ENCODE results near the gene COX19. TPM values are rescaled to one million over a fixed set of nuclear protein-coding genes. Genes with fewer than 3 reads are reported as not detected.

The COX19 gene
- polyA plus RNA-seq, 1 donor from 2014 or later, result 16.0 TPM

DNA sequence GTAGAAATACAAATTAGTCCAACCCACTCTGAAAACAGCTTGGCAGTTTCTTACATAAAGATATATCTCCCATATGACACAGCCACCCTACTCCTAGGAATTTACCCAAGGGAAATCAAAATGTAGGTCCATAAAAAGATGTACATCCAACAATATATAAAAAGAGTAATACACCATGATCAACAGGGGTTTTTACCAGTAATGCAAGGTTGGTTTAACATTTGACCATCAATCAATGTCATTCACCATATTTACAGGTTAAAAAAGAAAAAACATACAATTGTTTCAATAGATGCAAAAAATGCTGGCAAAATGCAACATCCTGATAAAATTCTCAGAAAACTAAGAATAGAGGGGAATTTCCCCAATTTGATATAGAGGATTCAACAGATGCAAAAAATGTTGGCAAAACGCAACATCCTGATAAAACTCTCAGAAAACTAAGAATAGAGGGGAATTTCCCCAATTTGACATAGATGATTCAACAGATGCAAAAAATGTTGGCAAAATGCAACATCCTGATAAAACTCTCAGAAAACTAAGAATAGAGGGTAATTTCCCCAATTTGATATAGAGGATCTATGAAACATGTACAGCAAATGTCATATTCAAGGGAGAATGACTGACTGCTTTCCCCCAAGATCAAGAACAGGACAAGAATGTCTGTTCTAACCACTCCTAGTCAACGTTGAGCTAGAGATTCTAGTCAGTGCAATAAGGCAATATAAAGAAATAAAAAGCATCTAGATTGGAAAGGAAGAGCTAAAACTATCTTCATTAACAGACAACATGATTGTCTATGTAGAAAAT, 34.5 kb downstream of the COX19 start:
- Histone ChIP-seq H3K36me3 (ENCODE audit: insufficient read depth, low read length) (no peaks in the 10 kb centered on the region), H3K9me3 (ENCODE audit: low read length) (no peaks in the 10 kb centered on the region), H3K27ac (ENCODE audit: low read length) (no peak overlapping the region), H3K27me3 (ENCODE audit: insufficient read depth, low read depth, low read length) (no peaks in the 10 kb centered on the region), H3K9me2 (ENCODE audit: insufficient read depth, low read length) (no peaks in the 10 kb centered on the region), H4K20me1 (ENCODE audit: insufficient read depth) (no peaks in the 10 kb centered on the region), H2AFZ (ENCODE audit: low read depth, low read length) (no peak overlapping the region), H3K9ac (ENCODE audit: low read length) (no peak overlapping the region), H3F3A (ENCODE audit: insufficient read depth, low read length, poor library complexity, severe bottlenecking) (no peaks in the 10 kb centered on the region), H3K4me3 (ENCODE audit: low read length) (no peak overlapping the region), H3K4me2 (ENCODE audit: low read length) (no peak overlapping the region), H3K79me2 (replicated peaks; ENCODE audit: insufficient read depth, low read length) (no peaks in the 10 kb centered on the region)
- TF ChIP-seq TAF1 (IDR thresholded peaks at IDR 0.05; ENCODE audit: low read depth), result no peak
- no peak for TF ChIP-seq EZH2 (IDR thresholded peaks at IDR 0.05; ENCODE audit: borderline replicate concordance, insufficient read depth, low read length, poor library complexity, severe bottlenecking)
- TF ChIP-seq EP300 (conservative IDR thresholded peaks at IDR 0.05; ENCODE audit: poor library complexity, severe bottlenecking), result no peak

DNA sequence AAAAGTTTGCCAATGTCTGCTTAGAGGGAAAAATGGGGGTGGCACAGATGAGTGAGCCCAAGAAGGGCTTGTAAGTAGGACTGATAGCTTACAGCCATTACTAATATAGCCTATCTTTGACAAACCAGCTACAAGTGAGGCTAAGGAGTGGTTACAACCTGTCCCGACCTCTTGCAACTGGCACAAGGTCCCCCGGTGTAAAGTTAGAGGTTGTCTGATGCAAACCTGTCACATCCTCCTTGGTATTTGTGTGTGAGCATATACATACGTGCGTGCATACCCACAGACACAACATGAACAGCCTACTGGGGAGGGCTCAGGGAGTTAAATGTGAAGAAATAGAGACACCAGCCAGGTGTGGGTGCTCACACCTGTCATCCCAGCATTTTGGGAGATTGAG, 35.5 kb downstream of the COX19 start:
- Histone ChIP-seq H3K9ac (ENCODE audit: low read length) (no peak overlapping the region), H4K20me1 (ENCODE audit: insufficient read depth) (no peaks in the 10 kb centered on the region), H3K9me2 (ENCODE audit: insufficient read depth, low read length) (no peaks in the 10 kb centered on the region), H3K79me2 (replicated peaks; ENCODE audit: insufficient read depth, low read length) (no peaks in the 10 kb centered on the region), H3K27ac (ENCODE audit: low read length) (no peak overlapping the region), H2AFZ (ENCODE audit: low read depth, low read length) (no peak overlapping the region), H3K36me3 (ENCODE audit: insufficient read depth, low read length) (no peaks in the 10 kb centered on the region), H3K27me3 (ENCODE audit: insufficient read depth, low read depth, low read length) (no peaks in the 10 kb centered on the region), H3K4me2 (ENCODE audit: low read length) (no peak overlapping the region), H3F3A (ENCODE audit: insufficient read depth, low read length, poor library complexity, severe bottlenecking) (no peaks in the 10 kb centered on the region), H3K9me3 (ENCODE audit: low read length) (no peaks in the 10 kb centered on the region), H3K4me3 (ENCODE audit: low read length) (no peak overlapping the region)
- TF ChIP-seq MXI1 (conservative IDR thresholded peaks at IDR 0.05; ENCODE audit: poor library complexity, severe bottlenecking) (no peak), SMC3 (conservative IDR thresholded peaks at IDR 0.05; ENCODE audit: poor library complexity) (no peak), POLR2AphosphoS5 (IDR thresholded peaks at IDR 0.05) (no peak), RAD21 (conservative IDR thresholded peaks at IDR 0.05) (no peak), EZH2 (IDR thresholded peaks at IDR 0.05; ENCODE audit: borderline replicate concordance, insufficient read depth, low read length, poor library complexity, severe bottlenecking) (no peak), TAF1 (IDR thresholded peaks at IDR 0.05; ENCODE audit: low read depth) (no peak), EP300 (conservative IDR thresholded peaks at IDR 0.05; ENCODE audit: poor library complexity, severe bottlenecking) (no peak)
- TF ChIP-seq, protein P1, sequence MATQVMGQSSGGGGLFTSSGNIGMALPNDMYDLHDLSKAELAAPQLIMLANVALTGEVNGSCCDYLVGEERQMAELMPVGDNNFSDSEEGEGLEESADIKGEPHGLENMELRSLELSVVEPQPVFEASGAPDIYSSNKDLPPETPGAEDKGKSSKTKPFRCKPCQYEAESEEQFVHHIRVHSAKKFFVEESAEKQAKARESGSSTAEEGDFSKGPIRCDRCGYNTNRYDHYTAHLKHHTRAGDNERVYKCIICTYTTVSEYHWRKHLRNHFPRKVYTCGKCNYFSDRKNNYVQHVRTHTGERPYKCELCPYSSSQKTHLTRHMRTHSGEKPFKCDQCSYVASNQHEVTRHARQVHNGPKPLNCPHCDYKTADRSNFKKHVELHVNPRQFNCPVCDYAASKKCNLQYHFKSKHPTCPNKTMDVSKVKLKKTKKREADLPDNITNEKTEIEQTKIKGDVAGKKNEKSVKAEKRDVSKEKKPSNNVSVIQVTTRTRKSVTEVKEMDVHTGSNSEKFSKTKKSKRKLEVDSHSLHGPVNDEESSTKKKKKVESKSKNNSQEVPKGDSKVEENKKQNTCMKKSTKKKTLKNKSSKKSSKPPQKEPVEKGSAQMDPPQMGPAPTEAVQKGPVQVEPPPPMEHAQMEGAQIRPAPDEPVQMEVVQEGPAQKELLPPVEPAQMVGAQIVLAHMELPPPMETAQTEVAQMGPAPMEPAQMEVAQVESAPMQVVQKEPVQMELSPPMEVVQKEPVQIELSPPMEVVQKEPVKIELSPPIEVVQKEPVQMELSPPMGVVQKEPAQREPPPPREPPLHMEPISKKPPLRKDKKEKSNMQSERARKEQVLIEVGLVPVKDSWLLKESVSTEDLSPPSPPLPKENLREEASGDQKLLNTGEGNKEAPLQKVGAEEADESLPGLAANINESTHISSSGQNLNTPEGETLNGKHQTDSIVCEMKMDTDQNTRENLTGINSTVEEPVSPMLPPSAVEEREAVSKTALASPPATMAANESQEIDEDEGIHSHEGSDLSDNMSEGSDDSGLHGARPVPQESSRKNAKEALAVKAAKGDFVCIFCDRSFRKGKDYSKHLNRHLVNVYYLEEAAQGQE (IDR thresholded peaks at IDR 0.05; ENCODE audit: borderline replicate concordance), result no peak
- TF ChIP-seq, protein P2, sequence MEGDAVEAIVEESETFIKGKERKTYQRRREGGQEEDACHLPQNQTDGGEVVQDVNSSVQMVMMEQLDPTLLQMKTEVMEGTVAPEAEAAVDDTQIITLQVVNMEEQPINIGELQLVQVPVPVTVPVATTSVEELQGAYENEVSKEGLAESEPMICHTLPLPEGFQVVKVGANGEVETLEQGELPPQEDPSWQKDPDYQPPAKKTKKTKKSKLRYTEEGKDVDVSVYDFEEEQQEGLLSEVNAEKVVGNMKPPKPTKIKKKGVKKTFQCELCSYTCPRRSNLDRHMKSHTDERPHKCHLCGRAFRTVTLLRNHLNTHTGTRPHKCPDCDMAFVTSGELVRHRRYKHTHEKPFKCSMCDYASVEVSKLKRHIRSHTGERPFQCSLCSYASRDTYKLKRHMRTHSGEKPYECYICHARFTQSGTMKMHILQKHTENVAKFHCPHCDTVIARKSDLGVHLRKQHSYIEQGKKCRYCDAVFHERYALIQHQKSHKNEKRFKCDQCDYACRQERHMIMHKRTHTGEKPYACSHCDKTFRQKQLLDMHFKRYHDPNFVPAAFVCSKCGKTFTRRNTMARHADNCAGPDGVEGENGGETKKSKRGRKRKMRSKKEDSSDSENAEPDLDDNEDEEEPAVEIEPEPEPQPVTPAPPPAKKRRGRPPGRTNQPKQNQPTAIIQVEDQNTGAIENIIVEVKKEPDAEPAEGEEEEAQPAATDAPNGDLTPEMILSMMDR (IDR thresholded peaks at IDR 0.05; ENCODE audit: poor library complexity, severe bottlenecking), result no peak

Measured in neural cell (in vitro differentiated cells).